HepG2 (cell line): Measurements from ENCODE around the gene RAPSN. TPM values are rescaled to one million over a fixed set of nuclear protein-coding genes. Genes with fewer than 3 reads are reported as not detected.

Experiments used
- ATAC-seq: fragments of 200-7000 bp; cut with Tn5 transposase; 3 replicates; pipeline ENCODE4 v1.9.1; 2020; ENCODE audit warnings: mild to moderate bottlenecking, moderate library complexity
- BruUV-seq: library from RNA; stranded (reverse); fragments of 400-500 nt; replicated peaks from 2 replicates; lab custom pipeline; 2021; lab: Mats Ljungman, UMichigan
- CTCF ChIA-PET: fragments of 300-600 bp; formaldehyde crosslinking; extraction: SDS; loops from one replicate; lab custom pipeline; 2021; ENCODE audit warnings: low total read pairs, inconsistent platforms, low intra/inter-chr PET ratio; lab: Yijun Ruan, JAX
- POLR2A ChIA-PET: fragments of 350-600 bp; sonication (Branson Sonifier 250); formaldehyde crosslinking; loops from one replicate; lab custom pipeline; 2020; ENCODE audit warnings: antibody characterized with exemption, inconsistent platforms; lab: Yijun Ruan, JAX
- DNase-seq: peaks from one replicate; pipeline ENCODE4 v3.0.0-alpha.2; 2015; ENCODE audit warnings: low spot score
- FAIRE-seq: peaks from 3 replicates; lab custom pipeline; 2011; peaks lifted over from hg19 to GRCh38; lab: Jason Lieb, UNC
- H2AFZ ChIP-seq: one replicate; pipeline ENCODE4 v1.6.1; 2011; ENCODE audit warnings: low read length, inconsistent platforms
- H3K27ac ChIP-seq: fragments of 300-600 bp; 3 replicates; pipeline ENCODE4 v1.8.0; 2011; ENCODE audit warnings: mixed run types, mild to moderate bottlenecking, mixed read lengths, low read length, inconsistent platforms; ENCODE audit not compliant: insufficient read depth; ENCODE audit errors: extremely low read length
- H3K27me3 ChIP-seq, 2 experiments: fragments of 200-600 bp in 1 of 2; 2 replicates in 1 of 2; 3 replicates in 1 of 2; pipeline versions ENCODE4 v1.6.0 to v1.8.0; 2011; ENCODE audit warnings: low read length in 2 of 2, mild to moderate bottlenecking in 2 of 2, moderate library complexity in 2 of 2, inconsistent platforms in 1 of 2; ENCODE audit not compliant: insufficient read depth in 2 of 2, control insufficient read depth in 1 of 2
- H3K36me3 ChIP-seq, 2 experiments: fragments of 200-600 bp in 1 of 2; replicated peaks in 1 of 2; 2 replicates in 1 of 2; 3 replicates in 1 of 2; pipeline versions ENCODE4 v1.5.1 to v1.8.0; 2011; ENCODE audit warnings: low read length in 2 of 2, inconsistent platforms in 1 of 2; ENCODE audit not compliant: insufficient read depth in 2 of 2, control insufficient read depth in 1 of 2
- H3K4me1 ChIP-seq: 2 replicates; pipeline ENCODE4 v1.5.1; 2012; ENCODE audit warnings: low read length, inconsistent platforms; ENCODE audit not compliant: insufficient read depth
- H3K4me2 ChIP-seq: 2 replicates; pipeline ENCODE4 v1.6.0; 2011; ENCODE audit warnings: low read depth, low read length, inconsistent platforms
- H3K4me3 ChIP-seq, 3 experiments: fragments of 200-600 bp in 1 of 3; sonication (generic), shearing (Covaris generic) in 1 of 3; replicated peaks in 1 of 3; 2 replicates each; pipeline ENCODE4 v1.5.1; 2011 to 2016; ENCODE audit warnings: low read length in 3 of 3, inconsistent platforms in 2 of 3, low read depth in 2 of 3, mild to moderate bottlenecking in 2 of 3, control low read depth in 1 of 3, mixed read lengths in 1 of 3; ENCODE audit not compliant: insufficient read depth in 1 of 3
- H3K79me2 ChIP-seq: one replicate; pipeline ENCODE4 v1.6.1; 2011; ENCODE audit warnings: low read length, inconsistent platforms; ENCODE audit not compliant: insufficient read depth
- H3K9ac ChIP-seq: 2 replicates; pipeline ENCODE4 v1.6.0; 2011; ENCODE audit warnings: mild to moderate bottlenecking, low read depth, low read length, inconsistent platforms; ENCODE audit not compliant: insufficient read depth
- H3K9me3 ChIP-seq: 2 replicates; pipeline ENCODE4 v1.5.1; 2012; ENCODE audit warnings: mild to moderate bottlenecking, low read length
- H4K20me1 ChIP-seq: 2 replicates; pipeline ENCODE4 v1.6.0; 2011; ENCODE audit warnings: inconsistent platforms, mild to moderate bottlenecking, low read length, moderate library complexity; ENCODE audit not compliant: insufficient read depth
- AGO1 ChIP-seq: fragments of 200-400 bp; formaldehyde crosslinking; IDR thresholded peaks from 2 replicates; pipeline ENCODE4 v1.6.1; 2017; ENCODE audit warnings: mild to moderate bottlenecking, low read depth, low read length, moderate library complexity; ENCODE audit not compliant: poor library complexity, severe bottlenecking
- ARID5B ChIP-seq: IDR thresholded peaks from 2 replicates; pipeline ENCODE4 v1.4.0; 2020; ENCODE audit warnings: mild to moderate bottlenecking, missing genetic modification reagents
- BATF2 ChIP-seq: sonication (generic); formaldehyde crosslinking; IDR thresholded peaks from 2 replicates; pipeline ENCODE4 v1.8.0; 2022; ENCODE audit warnings: mild to moderate bottlenecking, missing genetic modification reagents, moderate library complexity
- HMG20B ChIP-seq: conservative IDR thresholded peaks from 2 replicates; pipeline ENCODE4 v1.6.1; 2016; ENCODE audit warnings: missing genetic modification reagents, missing compliant biosample characterization
- MAF1 ChIP-seq: sonication (generic); formaldehyde crosslinking; IDR thresholded peaks from 2 replicates; pipeline ENCODE4 v1.5.0; 2020; ENCODE audit warnings: missing genetic modification reagents, borderline replicate concordance
- MNT ChIP-seq: fragments of 450-650 bp; IDR thresholded peaks from 2 replicates; pipeline ENCODE4 v1.6.1; 2016
- NR2F1 ChIP-seq, 2 experiments: fragments of 450-650 bp in 1 of 2; formaldehyde crosslinking in 1 of 2; IDR thresholded peaks; 2 replicates each; pipeline versions ENCODE4 v1.5.0 to v1.6.1; 2016 to 2020; ENCODE audit warnings: mild to moderate bottlenecking in 1 of 2, missing compliant biosample characterization in 1 of 2, missing genetic modification reagents in 1 of 2, moderate library complexity in 1 of 2
- RFXAP ChIP-seq: sonication (generic); formaldehyde crosslinking; IDR thresholded peaks from 2 replicates; pipeline ENCODE4 v1.4.0; 2020; ENCODE audit warnings: missing genetic modification reagents, borderline replicate concordance
- ZNF121 ChIP-seq: sonication (generic); formaldehyde crosslinking; IDR thresholded peaks from 2 replicates; pipeline ENCODE4 v1.5.0; 2020; ENCODE audit warnings: mild to moderate bottlenecking, missing genetic modification reagents
- WGBS: methylation state at CpG from one replicate; pipeline ENCODE4 v1.1.6; 2017; ENCODE audit warnings: low lambda C conversion rate; 5-methylcytosine and 5-hydroxymethylcytosine counted together
- in situ Hi-C: cut with HindIII; loops from 2 replicates; pipeline ENCODE4 v1.10.0; 2017; ENCODE audit warnings: low pct_unique_long_range_greater_than_20kb; ENCODE audit not compliant: extremely low pct_ligation_motif_present
- intact Hi-C: fragments of 100-400 bp; cut with micrococcal nuclease; formaldehyde crosslinking; loops from one replicate; pipeline ENCODE4 v1.10.0; 2022; ENCODE audit not compliant: unreplicated experiment
- polyA plus RNA-seq, 8 experiments: library from polyadenylated mRNA; depleted of rRNA in 3 of 8; stranded (reverse) in 7 of 8; unstranded in 1 of 8; fragments of >200 nt; fragmentation: Illumina TruSeq in 4 of 8; extraction: Trizol in 4 of 8; gene quantifications; 2 replicates each; pipeline versions ENCODE4 v1.2.1 to v1.2.3, GENCODE V29; 2011 to 2016; ENCODE audit warnings: low read depth in 4 of 8, missing spikeins in 1 of 8, mixed read lengths in 1 of 8; ENCODE audit not compliant: insufficient read depth in 1 of 8
- total RNA-seq, 5 experiments: library from RNA; depleted of rRNA; stranded (reverse); fragments of >200 nt; fragmentation: Illumina TruSeq; extraction: Trizol; gene quantifications; 2 replicates each; pipeline ENCODE4 v1.2.3, GENCODE V29; 2016; ENCODE audit warnings: low read depth in 1 of 5

RAPSN gene
- total and polyA plus RNA-seq, 2 of the 13 experiments (the other 11 are each of a cell fraction or from before 2014, with no cell fraction given), result 0.15 to 1.2 TPM

GRCh38 chr11:47445840-47446239 is 3.1 kb downstream of the RAPSN start:
- BruUV-seq, result no TSS peak
- peak; percentile 13; the same call in 1 of the 2 replicates for TF ChIP-seq ZNF121 (CRISPR knock-in tag)
- TF ChIP-seq AGO1, result no peak
- TF ChIP-seq ARID5B, result no peak
- no peak for TF ChIP-seq MAF1 (CRISPR knock-in tag)
- TF ChIP-seq BATF2 (CRISPR knock-in tag), result no peak
- no peak for TF ChIP-seq RFXAP (CRISPR knock-in tag)
- no peak for TF ChIP-seq MNT
- TF ChIP-seq NR2F1 (CRISPR knock-in tag; IDR thresholded peaks at IDR 0.05), result no peak
- no peak for TF ChIP-seq HMG20B
- Histone ChIP-seq H3K36me3 (no peaks in the 10 kb centered on the region; a peak in 1 of 5 replicates), H4K20me1 (no peaks in the 10 kb centered on the region), H3K79me2 (no peaks in the 10 kb centered on the region), H3K4me1 (peaks cover 47% of the 10 kb centered on the region), H3K27ac (no peak overlapping the region), H2AFZ (no peak overlapping the region), H3K27me3 (no peaks in the 10 kb centered on the region), H3K9me3 (no peaks in the 10 kb centered on the region), H3K4me2 (no peak overlapping the region), H3K4me3 (no peak overlapping the region), H3K9ac (no peak overlapping the region)
- ChIA-PET CTCF (no interaction called here), POLR2A (interaction anchor here (0.7 to 0.9 kb wide), 2 partner anchors 9 to 24 kb away, joined by 3 read pairs; no protein-coding TSS in a partner anchor)
- no peak for ATAC-seq
- intact Hi-C loops, result no loop called here
- FAIRE-seq, result no peak
- DNase-seq, result no peak
- in situ Hi-C loops, result no loop called here
- 94% methylated on average over 4 of the region's 4 CpGs for WGBS
